Ovary (tissue), 9 donors: ENCODE measurements around the gene TLN1. TPM values are rescaled to one million over a fixed set of nuclear protein-coding genes. Genes with fewer than 3 reads are reported as not detected.
A peak's percentile ranks its signal among the peaks of the same experiment; 100 is the strongest.

ENCODE experiments used
- DNase-seq, 5 donors: peaks; one replicate each; pipeline ENCODE4 v3.0.0-alpha.2; 2019 to 2020
- H3K27ac ChIP-seq, 2 donors: fragments of 200-600 bp; one replicate each; pipeline versions ENCODE4 v1.5.1 to v1.8.0; 2019 to 2022
- H3K27me3 ChIP-seq: fragments of 200-600 bp; one replicate; pipeline ENCODE4 v1.8.0; 2022
- H3K36me3 ChIP-seq: fragments of 200-600 bp; sonication (generic); one replicate; pipeline ENCODE4 v1.5.1; 2019
- H3K4me1 ChIP-seq: one replicate; pipeline ENCODE4 v1.8.1; 2013; ENCODE audit warnings: mild to moderate bottlenecking, moderate library complexity; ENCODE audit not compliant: insufficient read depth
- H3K4me3 ChIP-seq: fragments of 200-600 bp; sonication (generic); one replicate; pipeline ENCODE4 v1.5.1; 2017
- H3K9me3 ChIP-seq, 2 donors: fragments of 200-600 bp in 1 of 2; sonication (generic) in 1 of 2; one replicate each; pipeline versions ENCODE4 v1.5.1 to v1.8.1; 2013 to 2019; ENCODE audit warnings: mild to moderate bottlenecking in 1 of 2, moderate library complexity in 1 of 2
- CTCF ChIP-seq, 3 donors: fragments of 450-650 bp in 2 of 3; fragments of 200-600 bp in 1 of 3; IDR thresholded peaks; one replicate each; pipeline versions ENCODE4 v1.5.1 to v1.8.0; 2016 to 2022; ENCODE audit warnings: antibody characterized with exemption in 3 of 3, mild to moderate bottlenecking in 1 of 3
- EP300 ChIP-seq: sonication (generic); formaldehyde crosslinking; IDR thresholded peaks from one replicate; pipeline ENCODE4 v1.6.1; 2017; ENCODE audit warnings: antibody characterized with exemption
- POLR2A ChIP-seq: fragments of 450-650 bp; IDR thresholded peaks from one replicate; pipeline ENCODE4 v1.6.1; 2017; ENCODE audit warnings: antibody characterized with exemption, mild to moderate bottlenecking, moderate library complexity
- WGBS, 3 donors: extraction: QIAGEN DNeasy Blood & Tissue Kit in 1 of 3; methylation state at CpG; one replicate each; pipeline versions ENCODE4 v1.1.5 to v1.1.7; 2013 to 2017; 5-methylcytosine and 5-hydroxymethylcytosine counted together
- intact Hi-C, 4 donors: fragments of 100-400 bp; cut with DNase I; formaldehyde crosslinking; loops; one replicate each; pipeline versions ENCODE4 v1.11.0 to v1.15.1; 2022 to 2023
- polyA plus RNA-seq, 2 donors: library from polyadenylated mRNA; stranded (reverse); fragments of 200-250 nt in 1 of 2; fragments of 350-450 nt in 1 of 2; fragmentation: Illumina TruSeq in 1 of 2; extraction: RNeasy Lipid Tissue Mini Kit (QIAGEN cat#74804) in 1 of 2; gene quantifications; one replicate each; pipeline ENCODE4 v1.2.3, GENCODE V29; 2013 to 2014
- total RNA-seq, 7 donors: library from RNA; depleted of rRNA in 2 of 7; stranded (reverse); fragments of >200 nt in 2 of 7; fragmentation: NEBNext Ultra II Directional in 3 of 7; extraction: Animal tissue kit (Norgen Biotek cat#: 25700) in 3 of 7; gene quantifications; one replicate each; pipeline versions ENCODE4 v1.1.0 to v1.2.4, GENCODE V29; 2016 to 2023
- donor health status: DM: no; HTN: no; CAD: no; lungs with moderate emphysema.
- donor health status: DM: no; HTN: no; CAD: no.
- donor health status: Bipolar disorder and iron deficiency.
- donor health status: DM: yes; HTN: yes; CAD: no.
- donor health status: DM: no; HTN: no; CAD: no.
- donor health status: DM: yes; HTN: yes; CAD: no.

Gene TLN1
- total and polyA plus RNA-seq, 9 donors, result 106 to 344 (median 271) TPM

GRCh38 chr9:35774907-35775635 is 43.1 kb upstream of the TLN1 start:
- intact Hi-C loops, result no loop called here
- no peak for DNase-seq
- Histone ChIP-seq H3K27ac (no peak overlapping the region), H3K4me3 (no peak overlapping the region), H3K27me3 (no peaks in the 10 kb centered on the region), H3K9me3 (no peaks in the 10 kb centered on the region), H3K4me1 (peaks cover 1% of the 10 kb centered on the region), H3K36me3 (no peaks in the 10 kb centered on the region)
- WGBS, 3 donors, result 57 to 67% (median 60%) methylated on average over 7 of the region's 7 CpGs
- TF ChIP-seq POLR2A, result no peak
- no peak for TF ChIP-seq EP300
- TF ChIP-seq CTCF (IDR thresholded peaks at IDR 0.05), result no peak

GRCh38 chr9:35771943-35772342 is 39.9 kb upstream of the TLN1 start:
- 86 to 90% (median 88%) methylated on average over 3 of the region's 3 CpGs for WGBS, 3 donors
- Histone ChIP-seq H3K27ac (no peak overlapping the region), H3K4me1 (peaks cover 1% of the 10 kb centered on the region), H3K36me3 (no peaks in the 10 kb centered on the region), H3K9me3 (no peaks in the 10 kb centered on the region), H3K27me3 (no peaks in the 10 kb centered on the region), H3K4me3 (no peak overlapping the region)
- DNase-seq, result no peak
- intact Hi-C loops, result no loop called here
- no peak for TF ChIP-seq EP300
- TF ChIP-seq CTCF (IDR thresholded peaks at IDR 0.05), result no peak
- TF ChIP-seq POLR2A, result no peak

DNA sequence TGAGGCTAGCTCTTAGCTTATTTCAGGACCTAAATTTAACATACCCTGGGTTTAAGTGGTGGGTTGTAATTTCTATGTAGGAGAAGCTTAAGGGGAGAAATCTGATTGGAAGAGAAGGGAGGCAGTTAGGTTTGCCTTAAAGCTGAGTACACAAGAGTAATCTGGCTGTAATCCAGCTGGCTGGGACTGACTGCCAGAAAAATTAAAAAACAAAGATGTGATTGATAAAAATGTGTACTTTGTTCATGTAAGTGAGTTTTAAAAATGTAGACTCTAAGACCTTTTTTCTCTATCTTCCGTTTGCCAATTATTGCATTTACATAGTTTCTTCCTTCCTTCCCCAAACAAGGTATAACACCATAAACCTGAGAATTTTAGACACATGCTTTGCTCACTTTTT is 39.5 kb upstream of the TLN1 start:
- DNase-seq, result no peak
- H3K27ac ChIP-seq, result no peak overlapping the region

DNA sequence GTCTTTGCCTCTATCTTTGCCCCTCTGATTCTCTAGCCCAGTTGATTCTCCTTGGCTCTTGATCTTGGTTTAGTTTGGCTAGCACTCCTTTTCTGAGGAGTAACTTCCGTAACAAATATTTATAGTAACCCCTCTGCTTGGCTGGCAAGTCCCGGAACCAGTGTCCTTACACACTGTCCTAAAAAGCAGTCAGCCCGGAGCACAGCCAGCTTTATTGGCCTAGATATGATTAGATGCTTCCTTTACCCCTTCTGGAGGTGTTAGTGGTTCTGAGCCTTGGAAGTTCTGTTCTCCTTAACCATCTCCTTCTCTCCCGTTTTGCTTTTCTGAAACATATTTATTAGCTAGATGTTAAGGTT is 39.1 kb upstream of the TLN1 start:
- 0 to 4% (median 1%) methylated on average over 4 of the region's 4 CpGs for WGBS, 3 donors
- Histone ChIP-seq H3K4me1 (peaks cover 1% of the 10 kb centered on the region), H3K4me3 (no peak overlapping the region), H3K27me3 (no peaks in the 10 kb centered on the region), H3K36me3 (no peaks in the 10 kb centered on the region), H3K9me3 (no peaks in the 10 kb centered on the region), H3K27ac (no peak overlapping the region)
- peak in 1 of 5 donors; percentile 21 for DNase-seq
- intact Hi-C loops, result no loop called here
- TF ChIP-seq POLR2A (no peak), EP300 (no peak), CTCF (IDR thresholded peaks at IDR 0.05) (no peak)

More for the DNA sequence above, 39.5 kb upstream of the TLN1 start:
- 31 to 49% (median 42%) methylated on average over 1 of the region's 1 CpG for WGBS, 3 donors
- no peak overlapping the region for H3K4me3 ChIP-seq
- peaks cover 1% of the 10 kb centered on the region for H3K4me1 ChIP-seq
- H3K9me3 ChIP-seq, result no peaks in the 10 kb centered on the region
- TF ChIP-seq CTCF (IDR thresholded peaks at IDR 0.05), result no peak
- no peak for TF ChIP-seq POLR2A
- TF ChIP-seq EP300, result no peak
- H3K36me3 ChIP-seq, result no peaks in the 10 kb centered on the region
- intact Hi-C loops, result no loop called here
- no peaks in the 10 kb centered on the region for H3K27me3 ChIP-seq
